Activated CD8-positive, alpha-beta memory T cell treated with anti-CD3 and anti-CD28 coated beads, Interleukin-2, amount 10 ng/mL, durations not matched to agents 7 days and 5 days (primary cell): ENCODE results near the gene KIR2DL1. TPM values are rescaled to one million over a fixed set of nuclear protein-coding genes. Genes with fewer than 3 reads are reported as not detected.
"Not testable (repeated sequence)": the region's sequence is repeated elsewhere in the genome, so short reads cannot be mapped to it uniquely, and the experiment has no call there.

Experiments
- ATAC-seq: fragments of 150-1000 bp; cut with Tn5 transposase; one replicate; pipeline ENCODE4 v1.10.0; 2021; ENCODE audit warnings: moderate library complexity
- CTCF ChIA-PET: fragments of 350-600 bp; sonication (Branson Sonifier 250); formaldehyde crosslinking; loops from one replicate; lab custom pipeline; 2021; ENCODE audit warnings: antibody characterized with exemption; lab: Charles Lee
- DNase-seq: peaks from one replicate; pipeline ENCODE4 v3.0.0-alpha.2; 2020
- H3K27ac Mint-ChIP-seq: one replicate; pipeline ENCODE4 v1.8.0; 2021; ENCODE audit warnings: mild to moderate bottlenecking, mixed read lengths
- H3K27me3 Mint-ChIP-seq: one replicate; pipeline ENCODE4 v1.8.0; 2021; ENCODE audit warnings: mixed read lengths
- H3K36me3 Mint-ChIP-seq: one replicate; pipeline ENCODE4 v1.8.0; 2021; ENCODE audit warnings: mild to moderate bottlenecking, mixed read lengths
- H3K4me1 Mint-ChIP-seq: one replicate; pipeline ENCODE4 v1.8.0; 2021; ENCODE audit warnings: mixed read lengths
- H3K4me3 Mint-ChIP-seq: one replicate; pipeline ENCODE4 v1.8.0; 2021; ENCODE audit warnings: mild to moderate bottlenecking, moderate library complexity, mixed read lengths
- H3K9me3 Mint-ChIP-seq: one replicate; pipeline ENCODE4 v1.8.0; 2022; ENCODE audit warnings: low read depth, mixed read lengths
- total RNA-seq, 2 experiments: library from RNA; stranded (reverse); gene quantifications; one replicate each; pipeline ENCODE4 v1.2.3, GENCODE V29; 2021

The KIR2DL1 gene
- total RNA-seq, 2 experiments from 2014 or later: 0.19 to 0.47 TPM

GRCh38 chr19:54816251-54816650, 46.7 kb downstream of the KIR2DL1 start, which contains the start of gene KIR3DL1:
Gene KIR3DL1, plus strand, starts transcription at chr19:54816468.
- H3K4me3 Mint-ChIP-seq, H3K4me1 Mint-ChIP-seq, H3K36me3 Mint-ChIP-seq, DNase-seq, H3K27me3 Mint-ChIP-seq, ATAC-seq, CTCF ChIA-PET, H3K9me3 Mint-ChIP-seq, H3K27ac Mint-ChIP-seq: not testable (repeated sequence)

- Mint-ChIP-seq H3K4me1 (no peaks in the 10 kb centered on the region), H3K9me3 (no peaks in the 10 kb centered on the region), H3K27me3 (peaks cover 4% of the 10 kb centered on the region), H3K4me3 (no peak overlapping the region), H3K27ac (no peak overlapping the region), H3K36me3 (no peaks in the 10 kb centered on the region)
- DNase-seq (no peak), ATAC-seq (no peak)
- CTCF ChIA-PET: no interaction called here
Measured at GRCh38 chr19:54817670-54818536, 48.3 kb downstream of the KIR2DL1 start.

GRCh38 chr19:54824416-54824815, 54.8 kb downstream of the KIR2DL1 start:
- CTCF ChIA-PET, H3K27me3 Mint-ChIP-seq: not testable (repeated sequence)

DNA sequence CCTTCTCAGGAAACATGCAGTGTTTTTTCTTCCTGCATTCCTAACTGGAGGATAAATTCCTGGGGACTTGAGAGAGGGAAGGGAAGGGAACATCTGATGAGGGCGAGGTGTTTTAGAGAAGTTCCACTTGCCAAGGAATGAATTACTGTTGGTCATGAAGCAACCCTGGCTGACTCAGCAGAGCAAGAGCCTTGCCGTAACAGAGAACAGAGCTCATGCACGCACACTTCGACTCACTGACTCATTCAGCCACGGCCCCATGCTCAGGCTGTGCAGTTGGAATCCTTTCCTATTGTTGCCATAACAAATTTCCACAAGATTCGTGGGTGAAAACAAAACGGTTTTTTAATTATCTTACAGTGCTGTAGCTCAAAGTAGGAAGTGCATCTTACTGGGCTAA, 55.7 kb downstream of the KIR2DL1 start:
- DNase-seq, H3K4me1 Mint-ChIP-seq, H3K4me3 Mint-ChIP-seq, H3K9me3 Mint-ChIP-seq, H3K27ac Mint-ChIP-seq, CTCF ChIA-PET, H3K27me3 Mint-ChIP-seq, ATAC-seq, H3K36me3 Mint-ChIP-seq: not testable (repeated sequence)

More at GRCh38 chr19:54824416-54824815, 54.8 kb downstream of the KIR2DL1 start:
- H3K4me3 Mint-ChIP-seq, H3K36me3 Mint-ChIP-seq, ATAC-seq, DNase-seq, H3K27ac Mint-ChIP-seq, H3K9me3 Mint-ChIP-seq, H3K4me1 Mint-ChIP-seq: not testable (repeated sequence)

DNA sequence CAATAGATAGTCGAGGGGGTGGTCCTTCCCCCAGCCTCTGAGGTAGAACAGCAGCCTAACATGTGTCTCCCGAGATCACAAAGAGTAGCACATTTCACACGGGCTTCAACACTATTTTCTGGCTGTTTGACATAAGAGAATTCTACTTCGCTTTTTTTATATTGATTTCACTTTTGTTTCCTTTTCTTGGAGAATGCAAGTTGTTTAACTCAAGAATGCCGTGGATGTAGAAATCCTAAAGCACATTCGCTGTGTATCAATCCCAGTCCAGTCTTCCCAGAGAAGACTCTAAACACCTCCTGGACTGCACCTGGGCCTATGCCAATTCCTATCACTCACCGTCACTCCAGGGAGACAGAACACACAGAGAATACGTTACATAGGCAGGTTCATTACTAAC, 58.5 kb downstream of the KIR2DL1 start:
- H3K27ac Mint-ChIP-seq, H3K36me3 Mint-ChIP-seq, H3K4me1 Mint-ChIP-seq, DNase-seq, ATAC-seq, H3K27me3 Mint-ChIP-seq, H3K4me3 Mint-ChIP-seq, H3K9me3 Mint-ChIP-seq, CTCF ChIA-PET: not testable (repeated sequence)

GRCh38 chr19:54832496-54832895, 62.9 kb downstream of the KIR2DL1 start, which contains the start of gene KIR2DS4:
Gene KIR2DS4, plus strand, starts transcription at chr19:54832676.
- H3K4me3 Mint-ChIP-seq, H3K27ac Mint-ChIP-seq, CTCF ChIA-PET, H3K36me3 Mint-ChIP-seq, DNase-seq, H3K9me3 Mint-ChIP-seq, H3K27me3 Mint-ChIP-seq, ATAC-seq, H3K4me1 Mint-ChIP-seq: not testable (repeated sequence)

Other genes starting within 250 kb of the KIR2DL1 start
- gene LILRA2, start 196.0 kb upstream of the KIR2DL1 start, total RNA-seq: under 1 TPM in 1 of 2 experiments, not detected in 1; 0.14 TPM
- gene LILRA1, start 176.2 kb upstream of the KIR2DL1 start, total RNA-seq: not detected
- gene LILRB1, start 139.3 kb upstream of the KIR2DL1 start, total RNA-seq: 1 to 10 TPM; 3.0 to 4.0 TPM
- not detected for gene LILRB4, start 106.8 kb upstream of the KIR2DL1 start, total RNA-seq
- not detected for gene KIR3DL3, start 45.4 kb upstream of the KIR2DL1 start, total RNA-seq
- gene KIR2DL3, start 31.3 kb upstream of the KIR2DL1 start, total RNA-seq: 1 to 10 TPM in 1 of 2 experiments, under 1 TPM in 1; 0.30 to 1.2 TPM
- gene KIR2DL4, start 33.8 kb downstream of the KIR2DL1 start, total RNA-seq: under 1 TPM; 0.42 to 0.70 TPM
- 1 to 10 TPM in 1 of 2 experiments, under 1 TPM in 1; 0.28 to 1.0 TPM for gene KIR3DL1, start 46.7 kb downstream of the KIR2DL1 start, total RNA-seq
- gene KIR2DS4, start 62.9 kb downstream of the KIR2DL1 start, total RNA-seq: under 1 TPM; 0.30 to 0.99 TPM
- 1 to 10 TPM in 1 of 2 experiments, under 1 TPM in 1; 0.54 to 1.8 TPM for gene KIR3DL2, start 80.7 kb downstream of the KIR2DL1 start, total RNA-seq
- not detected for gene FCAR, start 104.4 kb downstream of the KIR2DL1 start, total RNA-seq
- gene NCR1, start 136.4 kb downstream of the KIR2DL1 start, total RNA-seq: 1 to 10 TPM in 1 of 2 experiments, under 1 TPM in 1; 0.80 to 2.5 TPM
- not detected for gene NLRP7, start 177.7 kb downstream of the KIR2DL1 start, total RNA-seq
- 10 to 100 TPM; 30.5 to 32.7 TPM for gene NLRP2, start 196.6 kb downstream of the KIR2DL1 start, total RNA-seq